HepG2 (cell line): ENCODE results near the gene ICAM5. TPM values are rescaled to one million over a fixed set of nuclear protein-coding genes. Genes with fewer than 3 reads are reported as not detected.

Experiments
- ATAC-seq: fragments of 200-7000 bp; cut with Tn5 transposase; 3 replicates; pipeline ENCODE4 v1.9.1; 2020; ENCODE audit warnings: mild to moderate bottlenecking, moderate library complexity
- BruUV-seq: library from RNA; stranded (reverse); fragments of 400-500 nt; replicated peaks from 2 replicates; lab custom pipeline; 2021; lab: Mats Ljungman, UMichigan
- CTCF ChIA-PET: fragments of 300-600 bp; formaldehyde crosslinking; extraction: SDS; loops from one replicate; lab custom pipeline; 2021; ENCODE audit warnings: low total read pairs, inconsistent platforms, low intra/inter-chr PET ratio; lab: Yijun Ruan, JAX
- POLR2A ChIA-PET: fragments of 350-600 bp; sonication (Branson Sonifier 250); formaldehyde crosslinking; loops from one replicate; lab custom pipeline; 2020; ENCODE audit warnings: antibody characterized with exemption, inconsistent platforms; lab: Yijun Ruan, JAX
- DNase-seq: peaks from one replicate; pipeline ENCODE4 v3.0.0-alpha.2; 2015; ENCODE audit warnings: low spot score
- FAIRE-seq: peaks from 3 replicates; lab custom pipeline; 2011; peaks lifted over from hg19 to GRCh38; lab: Jason Lieb, UNC
- H2AFZ ChIP-seq: one replicate; pipeline ENCODE4 v1.6.1; 2011; ENCODE audit warnings: low read length, inconsistent platforms
- H3K27ac ChIP-seq: fragments of 300-600 bp; 3 replicates; pipeline ENCODE4 v1.8.0; 2011; ENCODE audit warnings: mixed run types, mild to moderate bottlenecking, mixed read lengths, low read length, inconsistent platforms; ENCODE audit not compliant: insufficient read depth; ENCODE audit errors: extremely low read length
- H3K27me3 ChIP-seq, 2 experiments: fragments of 200-600 bp in 1 of 2; 2 replicates in 1 of 2; 3 replicates in 1 of 2; pipeline versions ENCODE4 v1.6.0 to v1.8.0; 2011; ENCODE audit warnings: low read length in 2 of 2, mild to moderate bottlenecking in 2 of 2, moderate library complexity in 2 of 2, inconsistent platforms in 1 of 2; ENCODE audit not compliant: insufficient read depth in 2 of 2, control insufficient read depth in 1 of 2
- H3K36me3 ChIP-seq, 2 experiments: fragments of 200-600 bp in 1 of 2; replicated peaks in 1 of 2; 2 replicates in 1 of 2; 3 replicates in 1 of 2; pipeline versions ENCODE4 v1.5.1 to v1.8.0; 2011; ENCODE audit warnings: low read length in 2 of 2, inconsistent platforms in 1 of 2; ENCODE audit not compliant: insufficient read depth in 2 of 2, control insufficient read depth in 1 of 2
- H3K4me1 ChIP-seq: 2 replicates; pipeline ENCODE4 v1.5.1; 2012; ENCODE audit warnings: low read length, inconsistent platforms; ENCODE audit not compliant: insufficient read depth
- H3K4me2 ChIP-seq: 2 replicates; pipeline ENCODE4 v1.6.0; 2011; ENCODE audit warnings: low read depth, low read length, inconsistent platforms
- H3K4me3 ChIP-seq, 3 experiments: fragments of 200-600 bp in 1 of 3; sonication (generic), shearing (Covaris generic) in 1 of 3; replicated peaks in 1 of 3; 2 replicates each; pipeline ENCODE4 v1.5.1; 2011 to 2016; ENCODE audit warnings: low read length in 3 of 3, inconsistent platforms in 2 of 3, low read depth in 2 of 3, mild to moderate bottlenecking in 2 of 3, control low read depth in 1 of 3, mixed read lengths in 1 of 3; ENCODE audit not compliant: insufficient read depth in 1 of 3
- H3K79me2 ChIP-seq: one replicate; pipeline ENCODE4 v1.6.1; 2011; ENCODE audit warnings: low read length, inconsistent platforms; ENCODE audit not compliant: insufficient read depth
- H3K9ac ChIP-seq: 2 replicates; pipeline ENCODE4 v1.6.0; 2011; ENCODE audit warnings: mild to moderate bottlenecking, low read depth, low read length, inconsistent platforms; ENCODE audit not compliant: insufficient read depth
- H3K9me3 ChIP-seq: 2 replicates; pipeline ENCODE4 v1.5.1; 2012; ENCODE audit warnings: mild to moderate bottlenecking, low read length
- H4K20me1 ChIP-seq: 2 replicates; pipeline ENCODE4 v1.6.0; 2011; ENCODE audit warnings: inconsistent platforms, mild to moderate bottlenecking, low read length, moderate library complexity; ENCODE audit not compliant: insufficient read depth
- E2F1 ChIP-seq: sonication (generic); formaldehyde crosslinking; IDR thresholded peaks from 2 replicates; pipeline ENCODE4 v1.5.0; 2020; ENCODE audit warnings: missing genetic modification reagents
- MYC ChIP-seq: sonication (generic); formaldehyde crosslinking; IDR thresholded peaks from 2 replicates; pipeline ENCODE4 v1.9.0; 2021; ENCODE audit warnings: missing genetic modification reagents, borderline replicate concordance
- NFATC3 ChIP-seq: sonication (generic); formaldehyde crosslinking; IDR thresholded peaks from 2 replicates; pipeline ENCODE4 v1.5.1; 2020; ENCODE audit warnings: mild to moderate bottlenecking, missing genetic modification reagents
- SIN3A ChIP-seq: IDR thresholded peaks from 2 replicates; pipeline ENCODE4 v1.6.1; 2011; ENCODE audit warnings: low read depth, mild to moderate bottlenecking, control low read depth, low read length, borderline replicate concordance
- ZNF33B ChIP-seq: sonication (generic); formaldehyde crosslinking; IDR thresholded peaks from 2 replicates; pipeline ENCODE4 v1.5.1; 2020; ENCODE audit warnings: mild to moderate bottlenecking, missing genetic modification reagents
- ZNF451 ChIP-seq: sonication (generic); formaldehyde crosslinking; IDR thresholded peaks from 2 replicates; pipeline ENCODE4 v1.5.0; 2020; ENCODE audit warnings: mild to moderate bottlenecking, missing genetic modification reagents
- WGBS: methylation state at CpG from one replicate; pipeline ENCODE4 v1.1.6; 2017; ENCODE audit warnings: low lambda C conversion rate; 5-methylcytosine and 5-hydroxymethylcytosine counted together
- in situ Hi-C: cut with HindIII; loops from 2 replicates; pipeline ENCODE4 v1.10.0; 2017; ENCODE audit warnings: low pct_unique_long_range_greater_than_20kb; ENCODE audit not compliant: extremely low pct_ligation_motif_present
- intact Hi-C: fragments of 100-400 bp; cut with micrococcal nuclease; formaldehyde crosslinking; loops from one replicate; pipeline ENCODE4 v1.10.0; 2022; ENCODE audit not compliant: unreplicated experiment
- polyA plus RNA-seq, 8 experiments: library from polyadenylated mRNA; depleted of rRNA in 3 of 8; stranded (reverse) in 7 of 8; unstranded in 1 of 8; fragments of >200 nt; fragmentation: Illumina TruSeq in 4 of 8; extraction: Trizol in 4 of 8; gene quantifications; 2 replicates each; pipeline versions ENCODE4 v1.2.1 to v1.2.3, GENCODE V29; 2011 to 2016; ENCODE audit warnings: low read depth in 4 of 8, missing spikeins in 1 of 8, mixed read lengths in 1 of 8; ENCODE audit not compliant: insufficient read depth in 1 of 8
- total RNA-seq, 5 experiments: library from RNA; depleted of rRNA; stranded (reverse); fragments of >200 nt; fragmentation: Illumina TruSeq; extraction: Trizol; gene quantifications; 2 replicates each; pipeline ENCODE4 v1.2.3, GENCODE V29; 2016; ENCODE audit warnings: low read depth in 1 of 5
- TF ChIP-seq, protein P1 (sequence below): sonication (generic); formaldehyde crosslinking; IDR thresholded peaks from 2 replicates; pipeline ENCODE4 v1.5.1; 2020; ENCODE audit warnings: mild to moderate bottlenecking, missing genetic modification reagents, borderline replicate concordance
- TF ChIP-seq, protein P2 (sequence below): sonication (generic); formaldehyde crosslinking; IDR thresholded peaks from 2 replicates; pipeline ENCODE4 v1.9.0; 2021; ENCODE audit warnings: missing genetic modification reagents, borderline replicate concordance
- TF ChIP-seq, protein P3 (sequence below): sonication (generic); formaldehyde crosslinking; IDR thresholded peaks from 2 replicates; pipeline ENCODE4 v1.5.1; 2020; ENCODE audit warnings: missing genetic modification reagents, mild to moderate bottlenecking, borderline replicate concordance

The ICAM5 gene
- total and polyA plus RNA-seq, 2 of the 13 experiments (the other 11 are each of a cell fraction or from before 2014, with no cell fraction given) = 0.46 to 1.6 TPM

- Histone ChIP-seq H2AFZ (no peak overlapping the region), H3K27ac (no peak overlapping the region), H3K4me3 (no peak overlapping the region), H3K36me3 (peaks cover 5 to 10% of the 10 kb centered on the region in 2 experiments; a peak in 4 of 5 replicates), H3K9ac (no peak overlapping the region), H3K79me2 (no peaks in the 10 kb centered on the region), H3K27me3 (no peaks in the 10 kb centered on the region), H3K9me3 (no peaks in the 10 kb centered on the region), H4K20me1 (no peaks in the 10 kb centered on the region), H3K4me2 (no peak overlapping the region), H3K4me1 (peaks cover 45% of the 10 kb centered on the region)
- intact Hi-C loops (no loop called here), in situ Hi-C loops (no loop called here)
- no TSS peak for BruUV-seq
- CTCF ChIA-PET = no interaction called here
- no peak for DNase-seq
- 68% methylated on average over 7 of the region's 7 CpGs for WGBS
- no peak for ATAC-seq
- FAIRE-seq = no peak
- POLR2A ChIA-PET = interaction anchor here (0.7 to 1.2 kb wide), 2 partner anchors 8 to 24 kb away, joined by 3 to 4 read pairs; partner anchors contain the start of genes ICAM1 and ICAM4
- TF ChIP-seq SIN3A = no peak
- TF ChIP-seq, protein P1, sequence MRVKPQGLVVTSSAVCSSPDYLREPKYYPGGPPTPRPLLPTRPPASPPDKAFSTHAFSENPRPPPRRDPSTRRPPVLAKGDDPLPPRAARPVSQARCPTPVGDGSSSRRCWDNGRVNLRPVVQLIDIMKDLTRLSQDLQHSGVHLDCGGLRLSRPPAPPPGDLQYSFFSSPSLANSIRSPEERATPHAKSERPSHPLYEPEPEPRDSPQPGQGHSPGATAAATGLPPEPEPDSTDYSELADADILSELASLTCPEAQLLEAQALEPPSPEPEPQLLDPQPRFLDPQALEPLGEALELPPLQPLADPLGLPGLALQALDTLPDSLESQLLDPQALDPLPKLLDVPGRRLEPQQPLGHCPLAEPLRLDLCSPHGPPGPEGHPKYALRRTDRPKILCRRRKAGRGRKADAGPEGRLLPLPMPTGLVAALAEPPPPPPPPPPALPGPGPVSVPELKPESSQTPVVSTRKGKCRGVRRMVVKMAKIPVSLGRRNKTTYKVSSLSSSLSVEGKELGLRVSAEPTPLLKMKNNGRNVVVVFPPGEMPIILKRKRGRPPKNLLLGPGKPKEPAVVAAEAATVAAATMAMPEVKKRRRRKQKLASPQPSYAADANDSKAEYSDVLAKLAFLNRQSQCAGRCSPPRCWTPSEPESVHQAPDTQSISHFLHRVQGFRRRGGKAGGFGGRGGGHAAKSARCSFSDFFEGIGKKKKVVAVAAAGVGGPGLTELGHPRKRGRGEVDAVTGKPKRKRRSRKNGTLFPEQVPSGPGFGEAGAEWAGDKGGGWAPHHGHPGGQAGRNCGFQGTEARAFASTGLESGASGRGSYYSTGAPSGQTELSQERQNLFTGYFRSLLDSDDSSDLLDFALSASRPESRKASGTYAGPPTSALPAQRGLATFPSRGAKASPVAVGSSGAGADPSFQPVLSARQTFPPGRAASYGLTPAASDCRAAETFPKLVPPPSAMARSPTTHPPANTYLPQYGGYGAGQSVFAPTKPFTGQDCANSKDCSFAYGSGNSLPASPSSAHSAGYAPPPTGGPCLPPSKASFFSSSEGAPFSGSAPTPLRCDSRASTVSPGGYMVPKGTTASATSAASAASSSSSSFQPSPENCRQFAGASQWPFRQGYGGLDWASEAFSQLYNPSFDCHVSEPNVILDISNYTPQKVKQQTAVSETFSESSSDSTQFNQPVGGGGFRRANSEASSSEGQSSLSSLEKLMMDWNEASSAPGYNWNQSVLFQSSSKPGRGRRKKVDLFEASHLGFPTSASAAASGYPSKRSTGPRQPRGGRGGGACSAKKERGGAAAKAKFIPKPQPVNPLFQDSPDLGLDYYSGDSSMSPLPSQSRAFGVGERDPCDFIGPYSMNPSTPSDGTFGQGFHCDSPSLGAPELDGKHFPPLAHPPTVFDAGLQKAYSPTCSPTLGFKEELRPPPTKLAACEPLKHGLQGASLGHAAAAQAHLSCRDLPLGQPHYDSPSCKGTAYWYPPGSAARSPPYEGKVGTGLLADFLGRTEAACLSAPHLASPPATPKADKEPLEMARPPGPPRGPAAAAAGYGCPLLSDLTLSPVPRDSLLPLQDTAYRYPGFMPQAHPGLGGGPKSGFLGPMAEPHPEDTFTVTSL (CRISPR knock-in tag) = no peak
- TF ChIP-seq ZNF33B (CRISPR knock-in tag) = no peak
- TF ChIP-seq, protein P2, sequence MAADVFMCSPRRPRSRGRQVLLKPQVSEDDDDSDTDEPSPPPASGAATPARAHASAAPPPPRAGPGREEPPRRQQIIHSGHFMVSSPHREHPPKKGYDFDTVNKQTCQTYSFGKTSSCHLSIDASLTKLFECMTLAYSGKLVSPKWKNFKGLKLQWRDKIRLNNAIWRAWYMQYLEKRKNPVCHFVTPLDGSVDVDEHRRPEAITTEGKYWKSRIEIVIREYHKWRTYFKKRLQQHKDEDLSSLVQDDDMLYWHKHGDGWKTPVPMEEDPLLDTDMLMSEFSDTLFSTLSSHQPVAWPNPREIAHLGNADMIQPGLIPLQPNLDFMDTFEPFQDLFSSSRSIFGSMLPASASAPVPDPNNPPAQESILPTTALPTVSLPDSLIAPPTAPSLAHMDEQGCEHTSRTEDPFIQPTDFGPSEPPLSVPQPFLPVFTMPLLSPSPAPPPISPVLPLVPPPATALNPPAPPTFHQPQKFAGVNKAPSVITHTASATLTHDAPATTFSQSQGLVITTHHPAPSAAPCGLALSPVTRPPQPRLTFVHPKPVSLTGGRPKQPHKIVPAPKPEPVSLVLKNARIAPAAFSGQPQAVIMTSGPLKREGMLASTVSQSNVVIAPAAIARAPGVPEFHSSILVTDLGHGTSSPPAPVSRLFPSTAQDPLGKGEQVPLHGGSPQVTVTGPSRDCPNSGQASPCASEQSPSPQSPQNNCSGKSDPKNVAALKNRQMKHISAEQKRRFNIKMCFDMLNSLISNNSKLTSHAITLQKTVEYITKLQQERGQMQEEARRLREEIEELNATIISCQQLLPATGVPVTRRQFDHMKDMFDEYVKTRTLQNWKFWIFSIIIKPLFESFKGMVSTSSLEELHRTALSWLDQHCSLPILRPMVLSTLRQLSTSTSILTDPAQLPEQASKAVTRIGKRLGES (CRISPR knock-in tag) = no peak
- TF ChIP-seq ZNF451 (CRISPR knock-in tag) = no peak
- TF ChIP-seq MYC (CRISPR knock-in tag) = no peak
- no peak for TF ChIP-seq NFATC3
- TF ChIP-seq E2F1 (CRISPR knock-in tag) = no peak
- TF ChIP-seq, protein P3, sequence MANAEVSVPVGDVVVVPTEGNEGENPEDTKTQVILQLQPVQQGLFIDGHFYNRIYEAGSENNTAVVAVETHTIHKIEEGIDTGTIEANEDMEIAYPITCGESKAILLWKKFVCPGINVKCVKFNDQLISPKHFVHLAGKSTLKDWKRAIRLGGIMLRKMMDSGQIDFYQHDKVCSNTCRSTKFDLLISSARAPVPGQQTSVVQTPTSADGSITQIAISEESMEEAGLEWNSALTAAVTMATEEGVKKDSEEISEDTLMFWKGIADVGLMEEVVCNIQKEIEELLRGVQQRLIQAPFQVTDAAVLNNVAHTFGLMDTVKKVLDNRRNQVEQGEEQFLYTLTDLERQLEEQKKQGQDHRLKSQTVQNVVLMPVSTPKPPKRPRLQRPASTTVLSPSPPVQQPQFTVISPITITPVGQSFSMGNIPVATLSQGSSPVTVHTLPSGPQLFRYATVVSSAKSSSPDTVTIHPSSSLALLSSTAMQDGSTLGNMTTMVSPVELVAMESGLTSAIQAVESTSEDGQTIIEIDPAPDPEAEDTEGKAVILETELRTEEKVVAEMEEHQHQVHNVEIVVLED (CRISPR knock-in tag) = no peak
These were observed 27.0 kb upstream of the ICAM5 start for GRCh38 chr19:10262771-10263170.
